ENCODE results near the gene AXIN1. TPM values are rescaled to one million over a fixed set of nuclear protein-coding genes. Genes with fewer than 3 reads are reported as not detected.

Gene AXIN1
- polyA plus RNA-seq, 1 donor from 2014 or later, result 1.6 TPM

- Mint-ChIP-seq H3K27me3 (no peaks in the 10 kb centered on the region), H3K27ac (peak overlapping the region; percentile 86 to 93 (median 89)), H3K4me1 (peaks cover 27 to 33% (median 28%) of the 10 kb centered on the region in 3 donors), H3K9me3 (no peaks in the 10 kb centered on the region), H3K4me3 (peak overlapping the region; percentile 62 to 92 (median 84)), H3K36me3 (peaks cover 5% of the 10 kb centered on the region)
These were observed 27.8 kb downstream of the AXIN1 start for GRCh38 chr16:324451-325334.

GRCh38 chr16:324201-324450, 28.4 kb downstream of the AXIN1 start:
- Mint-ChIP-seq H3K36me3 (peaks cover 5% of the 10 kb centered on the region), H3K4me3 (peak overlapping the region in 3 of 4 donors; percentile 68 to 87 (median 82)), H3K27ac (peak overlapping the region; percentile 86 to 93 (median 89)), H3K9me3 (no peaks in the 10 kb centered on the region), H3K27me3 (no peaks in the 10 kb centered on the region), H3K4me1 (peaks cover 26 to 35% (median 27%) of the 10 kb centered on the region in 3 donors)

GRCh38 chr16:322476-323143, 29.9 kb downstream of the AXIN1 start:
- Mint-ChIP-seq H3K36me3 (peaks cover 5% of the 10 kb centered on the region), H3K27me3 (no peaks in the 10 kb centered on the region), H3K4me3 (peak overlapping the region in 1 of 4 donors; percentile 41), H3K27ac (peak overlapping the region in 2 of 3 donors; percentile 76 to 95), H3K9me3 (no peaks in the 10 kb centered on the region), H3K4me1 (peaks cover 26 to 35% (median 32%) of the 10 kb centered on the region in 3 donors)

GRCh38 chr16:321532-321931, 31.0 kb downstream of the AXIN1 start:
- Mint-ChIP-seq H3K27ac (peak overlapping the region in 1 of 3 donors; percentile 20), H3K4me1 (peaks cover 23 to 30% (median 29%) of the 10 kb centered on the region in 3 donors), H3K36me3 (peaks cover 5% of the 10 kb centered on the region), H3K27me3 (no peaks in the 10 kb centered on the region), H3K4me3 (no peak overlapping the region), H3K9me3 (no peaks in the 10 kb centered on the region)

GRCh38 chr16:320206-320605, 32.3 kb downstream of the AXIN1 start:
- H3K27ac Mint-ChIP-seq, result peak overlapping the region in 1 of 3 donors; percentile 66
- H3K4me1 Mint-ChIP-seq, result peaks cover 18 to 24% (median 24%) of the 10 kb centered on the region in 3 donors
- H3K4me3 Mint-ChIP-seq, result peak overlapping the region in 2 of 4 donors; percentile 61

GRCh38 chr16:318628-319027, 33.9 kb downstream of the AXIN1 start:
- Mint-ChIP-seq H3K36me3 (peaks cover 5% of the 10 kb centered on the region), H3K4me3 (no peak overlapping the region), H3K27ac (no peak overlapping the region), H3K4me1 (peaks cover 10 to 19% (median 12%) of the 10 kb centered on the region in 3 donors), H3K9me3 (no peaks in the 10 kb centered on the region), H3K27me3 (no peaks in the 10 kb centered on the region)

More at GRCh38 chr16:320206-320605, 32.3 kb downstream of the AXIN1 start:
- no peaks in the 10 kb centered on the region for H3K27me3 Mint-ChIP-seq
- no peaks in the 10 kb centered on the region for H3K9me3 Mint-ChIP-seq
- peaks cover 5% of the 10 kb centered on the region for H3K36me3 Mint-ChIP-seq

- H3K4me3 Mint-ChIP-seq, result no peak overlapping the region
- H3K36me3 Mint-ChIP-seq, result peaks cover 5% of the 10 kb centered on the region
- H3K27ac Mint-ChIP-seq, result peak overlapping the region in 1 of 3 donors; percentile 35
- no peaks in the 10 kb centered on the region for H3K9me3 Mint-ChIP-seq
- H3K27me3 Mint-ChIP-seq, result no peaks in the 10 kb centered on the region
- H3K4me1 Mint-ChIP-seq, result peaks cover 8 to 18% (median 9%) of the 10 kb centered on the region in 3 donors
These were observed 34.9 kb downstream of the AXIN1 start for GRCh38 chr16:317583-317982.

GRCh38 chr16:316741-317464, 35.6 kb downstream of the AXIN1 start:
- no peaks in the 10 kb centered on the region for H3K27me3 Mint-ChIP-seq
- H3K4me1 Mint-ChIP-seq, result peaks cover 8 to 18% (median 9%) of the 10 kb centered on the region in 3 donors
- H3K4me3 Mint-ChIP-seq, result no peak overlapping the region
- H3K27ac Mint-ChIP-seq, result no peak overlapping the region
- H3K9me3 Mint-ChIP-seq, result no peaks in the 10 kb centered on the region
- peaks cover 5% of the 10 kb centered on the region for H3K36me3 Mint-ChIP-seq

- no peaks in the 10 kb centered on the region for H3K9me3 Mint-ChIP-seq
- H3K27me3 Mint-ChIP-seq, result no peaks in the 10 kb centered on the region
- H3K36me3 Mint-ChIP-seq, result peaks cover 2% of the 10 kb centered on the region
- peaks cover 4 to 12% (median 5%) of the 10 kb centered on the region in 3 donors for H3K4me1 Mint-ChIP-seq
- no peak overlapping the region for H3K27ac Mint-ChIP-seq
- H3K4me3 Mint-ChIP-seq, result no peak overlapping the region
These were observed 37.7 kb downstream of the AXIN1 start for GRCh38 chr16:314795-315299.

GRCh38 chr16:314351-314750, 38.2 kb downstream of the AXIN1 start:
- Mint-ChIP-seq H3K27me3 (no peaks in the 10 kb centered on the region), H3K4me3 (peak overlapping the region in 1 of 4 donors; percentile 27), H3K9me3 (no peaks in the 10 kb centered on the region), H3K27ac (peak overlapping the region in 1 of 3 donors; percentile 69), H3K36me3 (no peaks in the 10 kb centered on the region), H3K4me1 (peaks cover 2 to 11% (median 5%) of the 10 kb centered on the region in 3 donors)

- Mint-ChIP-seq H3K4me1 (peaks cover 10 to 12% (median 10%) of the 10 kb centered on the region in 3 donors), H3K36me3 (peaks cover 2% of the 10 kb centered on the region), H3K27me3 (no peaks in the 10 kb centered on the region), H3K4me3 (no peak overlapping the region), H3K9me3 (no peaks in the 10 kb centered on the region), H3K27ac (no peak overlapping the region)
These were observed 40.8 kb downstream of the AXIN1 start for GRCh38 chr16:311725-312124.

GRCh38 chr16:309476-309875, 43.0 kb downstream of the AXIN1 start:
- H3K27me3 Mint-ChIP-seq, result no peaks in the 10 kb centered on the region

GRCh38 chr16:307691-308312, 44.7 kb downstream of the AXIN1 start:
- Mint-ChIP-seq H3K27ac (no peak overlapping the region), H3K4me3 (peak overlapping the region in 1 of 4 donors; percentile 31), H3K4me1 (peaks cover 7 to 10% (median 8%) of the 10 kb centered on the region in 3 donors)

More at GRCh38 chr16:309476-309875, 43.0 kb downstream of the AXIN1 start:
- H3K27ac Mint-ChIP-seq, result peak overlapping the region in 1 of 3 donors; percentile 74
- peaks cover 2% of the 10 kb centered on the region for H3K36me3 Mint-ChIP-seq
- H3K9me3 Mint-ChIP-seq, result no peaks in the 10 kb centered on the region
- peak overlapping the region in 2 of 4 donors; percentile 31 to 37 for H3K4me3 Mint-ChIP-seq
- H3K4me1 Mint-ChIP-seq, result peaks cover 8 to 10% (median 10%) of the 10 kb centered on the region in 3 donors

GRCh38 chr16:306911-307370, 45.6 kb downstream of the AXIN1 start:
- H3K36me3 Mint-ChIP-seq, result peaks cover 4% of the 10 kb centered on the region
- H3K4me1 Mint-ChIP-seq, result peaks cover 7 to 10% (median 7%) of the 10 kb centered on the region in 3 donors
- H3K27ac Mint-ChIP-seq, result peak overlapping the region in 1 of 3 donors; percentile 86
- peak overlapping the region in 1 of 4 donors; percentile 70 for H3K4me3 Mint-ChIP-seq
- H3K9me3 Mint-ChIP-seq, result no peaks in the 10 kb centered on the region
- H3K27me3 Mint-ChIP-seq, result no peaks in the 10 kb centered on the region

More at GRCh38 chr16:307691-308312, 44.7 kb downstream of the AXIN1 start:
- Mint-ChIP-seq H3K9me3 (no peaks in the 10 kb centered on the region), H3K27me3 (no peaks in the 10 kb centered on the region), H3K36me3 (peaks cover 4% of the 10 kb centered on the region)
